ENCODE measurements around the gene SGPP1.
"Not testable (repeated sequence)": the region's sequence is repeated elsewhere in the genome, so short reads cannot be mapped to it uniquely, and the experiment has no call there.

The SGPP1 gene
- total RNA-seq: 31.3 to 38.7 (median 38.0) reads per million in 3 experiments

- DNase-seq: peak; percentile 80
Observed at GRCh38 chr14:63727736-63728728, at the start of gene SGPP1. Gene SGPP1 (minus strand): TSS chr14:63728065. CDS start chr14:63727944, 121 bp downstream.

DNA sequence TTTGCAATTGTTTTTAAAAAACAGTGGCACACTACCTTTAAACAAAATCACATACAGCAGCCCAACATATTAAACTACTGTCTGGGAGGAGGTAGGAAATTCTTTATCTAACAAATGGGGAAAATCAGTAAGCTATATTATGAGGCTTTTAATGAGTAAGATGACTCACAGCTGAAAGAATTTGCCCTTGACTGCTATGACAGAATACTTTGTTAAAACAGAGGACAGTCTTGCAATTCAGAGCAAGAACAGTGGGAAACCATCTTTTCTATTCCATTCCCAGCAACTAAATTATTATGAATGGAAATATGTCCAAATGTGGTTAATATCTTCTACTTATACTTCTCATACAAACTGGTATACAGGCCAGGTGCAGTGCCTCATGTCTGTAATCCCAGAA, 49.2 kb upstream of the SGPP1 start:
- no peak for DNase-seq

DNA sequence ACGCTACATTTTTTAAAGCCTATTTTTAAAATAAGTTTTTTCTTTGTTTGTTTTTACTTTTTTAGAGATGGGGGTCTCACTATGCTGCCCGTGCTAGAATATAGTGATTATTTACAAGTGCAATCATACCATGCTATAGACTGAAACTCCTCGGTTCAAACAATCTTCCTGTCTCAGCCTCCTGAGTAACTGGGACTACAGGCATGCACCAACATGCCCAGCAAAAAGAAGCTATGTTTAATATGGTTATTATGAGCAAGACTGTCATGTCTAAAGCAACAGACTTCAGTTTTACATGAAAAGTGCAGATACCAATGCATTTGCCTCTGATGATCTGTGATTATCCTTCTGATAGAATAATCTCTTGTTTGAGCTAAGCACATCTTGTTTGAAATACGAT, 45.6 kb upstream of the SGPP1 start:
- DNase-seq: no peak

- peak; percentile 47 for DNase-seq
Observed at GRCh38 chr14:63770187-63770807, 42.4 kb upstream of the SGPP1 start.

- no peak for DNase-seq
Observed at GRCh38 chr14:63766611-63767010, 38.7 kb upstream of the SGPP1 start.

GRCh38 chr14:63764620-63765139, 36.8 kb upstream of the SGPP1 start:
- no peak for DNase-seq

DNA sequence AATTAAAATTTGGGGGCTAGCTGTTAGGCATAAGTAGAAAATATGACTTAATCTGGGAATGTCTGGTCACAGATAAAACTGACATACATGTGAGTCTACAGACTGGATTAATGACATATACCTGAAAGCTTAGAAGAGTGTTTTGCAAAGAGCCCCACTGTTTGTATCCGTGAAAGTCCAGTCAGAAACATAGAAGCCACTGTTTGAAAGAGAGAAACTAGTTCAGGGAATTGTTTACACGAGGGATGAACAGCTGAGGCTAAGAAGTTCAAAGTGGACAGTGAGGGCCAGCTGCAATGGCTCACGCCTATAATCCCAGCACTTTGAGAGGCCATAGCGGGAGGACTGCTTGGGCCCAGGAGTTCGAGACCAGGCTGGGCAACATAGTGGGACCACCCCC, 36.2 kb upstream of the SGPP1 start:
- no peak for DNase-seq

GRCh38 chr14:63761351-63762117, 33.7 kb upstream of the SGPP1 start:
- DNase-seq: no peak

GRCh38 chr14:63760014-63760413, 32.1 kb upstream of the SGPP1 start:
- no peak for DNase-seq

DNA sequence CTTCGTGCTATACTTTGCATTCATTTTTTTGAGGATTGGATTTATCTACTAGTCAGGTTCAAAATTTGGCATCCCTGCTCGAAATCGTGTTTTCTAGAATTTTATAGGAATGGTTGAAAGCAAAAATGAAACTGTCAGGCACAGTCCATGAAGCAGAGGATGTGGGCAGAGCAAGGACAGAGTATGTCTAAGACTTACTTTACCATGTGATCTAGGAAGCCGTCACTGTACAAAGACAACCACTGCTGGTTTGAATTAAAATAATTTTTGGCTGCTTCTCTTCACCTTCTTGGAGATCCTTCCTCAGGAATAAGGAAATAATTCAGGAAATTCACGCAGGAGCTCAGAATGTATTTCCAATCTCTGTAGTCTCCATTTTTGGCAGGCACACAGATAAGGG, 31.6 kb upstream of the SGPP1 start:
- DNase-seq: peak; percentile 47

GRCh38 chr14:63757211-63757610, 29.3 kb upstream of the SGPP1 start:
- no peak for DNase-seq

- DNase-seq: no peak
Observed at GRCh38 chr14:63752449-63753169, 24.7 kb upstream of the SGPP1 start.

DNA sequence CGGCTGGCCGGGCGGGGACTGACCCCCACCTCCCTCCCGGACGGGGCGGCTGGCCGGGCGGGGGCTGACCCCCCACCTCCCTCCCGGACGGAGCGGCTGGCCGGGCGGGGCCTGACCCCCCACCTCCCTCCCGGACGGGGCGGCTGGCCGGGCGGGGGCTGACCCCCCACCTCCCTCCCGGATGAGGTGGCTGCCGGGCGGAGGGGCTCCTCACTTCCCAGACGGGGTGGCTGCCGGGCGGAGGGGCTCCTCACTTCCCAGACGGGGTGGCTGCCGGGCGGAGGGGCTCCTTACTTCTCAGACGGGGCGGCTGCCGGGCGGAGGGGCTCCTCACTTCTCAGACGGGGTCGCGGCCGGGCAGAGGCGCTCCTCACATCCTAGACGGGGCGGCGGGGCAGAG, 23.2 kb upstream of the SGPP1 start:
- DNase-seq: not testable (repeated sequence)

DNA sequence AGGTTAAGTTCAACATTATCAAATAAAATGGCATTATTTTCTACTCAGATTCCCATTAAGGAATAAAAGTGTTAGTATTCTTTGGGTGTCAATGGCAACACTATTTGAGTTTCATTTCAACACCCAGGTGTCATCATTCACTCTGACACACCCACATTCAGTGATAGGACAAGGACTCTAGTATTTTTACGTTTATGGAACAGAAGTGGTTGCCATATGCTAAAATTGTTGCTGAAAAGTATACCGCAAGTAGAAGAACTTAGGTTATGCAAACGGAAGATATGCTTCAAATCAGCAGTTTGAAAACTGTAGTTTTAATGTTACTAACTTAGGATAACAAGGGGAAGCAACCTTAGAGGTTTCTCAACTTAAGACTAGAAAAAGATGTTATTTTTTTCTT, 20.0 kb upstream of the SGPP1 start:
- no peak for DNase-seq

DNA sequence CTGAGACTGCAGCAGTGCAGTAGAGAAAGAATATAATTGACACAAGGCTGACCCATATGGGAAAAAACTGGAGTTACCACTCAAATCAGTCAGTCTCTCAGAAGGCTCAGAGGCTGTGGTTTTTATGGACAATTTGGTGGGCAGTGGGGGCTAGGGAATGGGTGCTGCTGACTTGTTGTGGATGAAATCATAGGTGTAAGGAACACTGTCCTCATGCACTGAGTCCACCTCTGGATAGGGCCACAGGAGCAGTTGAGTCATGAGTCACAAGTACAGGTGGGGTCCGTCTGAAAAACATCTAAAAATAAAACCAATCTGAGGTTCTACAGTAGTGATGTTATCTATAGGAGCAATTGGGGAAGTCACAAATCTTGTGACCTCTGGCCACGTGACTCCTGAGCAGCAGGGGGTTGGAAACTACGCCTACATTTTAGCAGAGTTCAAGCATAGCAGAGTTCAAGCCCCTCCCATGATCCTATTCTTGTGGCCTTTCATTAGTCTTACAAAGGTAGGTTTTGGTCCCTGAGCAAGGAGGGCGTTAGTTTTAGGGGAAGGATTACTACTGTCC, 18.1 kb upstream of the SGPP1 start:
- no peak for DNase-seq

- DNase-seq: no peak
Observed at GRCh38 chr14:63745272-63745671, 17.4 kb upstream of the SGPP1 start.

GRCh38 chr14:63737582-63738006, 9.7 kb upstream of the SGPP1 start:
- DNase-seq: no peak

GRCh38 chr14:63735720-63736119, 7.9 kb upstream of the SGPP1 start:
- no peak for DNase-seq

GRCh38 chr14:63730659-63731058, 2.8 kb upstream of the SGPP1 start:
- no peak for DNase-seq

GRCh38 chr14:63727231-63727735, 582 bp downstream of the SGPP1 start:
- no peak for DNase-seq

- no peak for DNase-seq
Observed at GRCh38 chr14:63726499-63726898, 1.4 kb downstream of the SGPP1 start.

All from central memory CD4-positive, alpha-beta T cell (primary cell).